C4-2B (cell line): Measurements from ENCODE around the gene TRIM2.

ENCODE experiments used
- ZFX ChIP-seq: fragments of 450-650 bp; IDR thresholded peaks from 2 replicates; pipeline ENCODE4 v1.6.1; 2017
- TF ChIP-seq, protein P1 (sequence below): fragments of 450-650 bp; conservative IDR thresholded peaks from 2 replicates; pipeline ENCODE4 v1.5.1; 2017; ENCODE audit warnings: mild to moderate bottlenecking

DNA sequence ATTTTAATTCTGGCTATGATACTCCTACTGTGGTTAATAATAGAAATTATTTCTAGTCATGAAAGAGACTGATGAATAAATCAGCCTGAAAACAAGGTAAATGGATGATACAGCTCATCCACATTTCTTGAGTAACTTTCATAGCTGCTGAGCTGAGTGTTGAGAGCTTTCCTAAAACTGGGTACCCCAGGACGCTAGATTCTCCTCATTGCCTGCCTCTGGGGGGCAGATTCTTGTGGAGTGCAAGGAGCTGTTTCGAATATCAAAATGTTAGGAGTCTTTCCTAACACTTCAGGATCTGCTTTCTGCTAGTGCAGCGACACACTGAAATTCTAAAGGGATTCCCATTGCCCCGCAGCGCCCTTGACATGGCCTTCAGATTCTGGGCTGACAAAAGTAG lies 142.3 kb downstream of the TRIM2 start:
- TF ChIP-seq, protein P1, sequence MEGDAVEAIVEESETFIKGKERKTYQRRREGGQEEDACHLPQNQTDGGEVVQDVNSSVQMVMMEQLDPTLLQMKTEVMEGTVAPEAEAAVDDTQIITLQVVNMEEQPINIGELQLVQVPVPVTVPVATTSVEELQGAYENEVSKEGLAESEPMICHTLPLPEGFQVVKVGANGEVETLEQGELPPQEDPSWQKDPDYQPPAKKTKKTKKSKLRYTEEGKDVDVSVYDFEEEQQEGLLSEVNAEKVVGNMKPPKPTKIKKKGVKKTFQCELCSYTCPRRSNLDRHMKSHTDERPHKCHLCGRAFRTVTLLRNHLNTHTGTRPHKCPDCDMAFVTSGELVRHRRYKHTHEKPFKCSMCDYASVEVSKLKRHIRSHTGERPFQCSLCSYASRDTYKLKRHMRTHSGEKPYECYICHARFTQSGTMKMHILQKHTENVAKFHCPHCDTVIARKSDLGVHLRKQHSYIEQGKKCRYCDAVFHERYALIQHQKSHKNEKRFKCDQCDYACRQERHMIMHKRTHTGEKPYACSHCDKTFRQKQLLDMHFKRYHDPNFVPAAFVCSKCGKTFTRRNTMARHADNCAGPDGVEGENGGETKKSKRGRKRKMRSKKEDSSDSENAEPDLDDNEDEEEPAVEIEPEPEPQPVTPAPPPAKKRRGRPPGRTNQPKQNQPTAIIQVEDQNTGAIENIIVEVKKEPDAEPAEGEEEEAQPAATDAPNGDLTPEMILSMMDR, result no peak
- TF ChIP-seq ZFX, result no peak
